Heart left ventricle (tissue), 13 donors: ENCODE data around the gene MCU.

Experiments
- CTCF ChIP-seq, 12 donors: fragments of 200-600 bp; sonication (generic) in 4 of 12; IDR thresholded peaks; one replicate each; pipeline versions ENCODE4 v1.5.0 to v1.8.0; 2018 to 2022; ENCODE audit warnings: antibody characterized with exemption in 12 of 12, mild to moderate bottlenecking in 5 of 12
- POLR2A ChIP-seq, 2 donors: fragments of 450-650 bp; IDR thresholded peaks; one replicate each; pipeline ENCODE4 v1.6.1; 2017; ENCODE audit warnings: antibody characterized with exemption in 2 of 2, mild to moderate bottlenecking in 2 of 2, moderate library complexity in 2 of 2
- donor health status: ischemic (EF 13 %, LVEDD 7.1; RV severe dilation, severe dysfunction).
- donor health status: DM: no; HTN: yes; CAD: no.
- donor health status: DM: no; HTN: no; CAD: no.
- donor health status: ischemic (EF 25% LVEDD 6.9; RV normal size, moderate dysfunction).
- donor health status: ischemic (EF 25% LVEDD 5.7; RV mildly dilated, moderate dysfunction).
- donor health status: ischemic (EF 35%, LVEDD 5.7; RV mildly dilated, moderate dysfunction).
- donor health status: nonischemic (EF 11% LVEDD 7.7; RV severe dilation, severe dysfunction).
- donor health status: DM: yes; HTN: yes; CAD: no.
- donor health status: PGD.
- donor health status: ischemic (EF 29% LVEDD 5.4; RV normal size, mild dysfunction).
- donor health status: nonischemic (EF 23%, LVEDD 6.1; RV moderate dilation, normal function).

GRCh38 chr10:72855790-72856189 is 163.8 kb downstream of the MCU start:
- no peak for TF ChIP-seq CTCF (IDR thresholded peaks at IDR 0.05)
- no peak for TF ChIP-seq POLR2A (IDR thresholded peaks at IDR 0.05)
